T-helper 9 cell (primary cell): ENCODE measurements around the gene RAB44.
"Not testable (repeated sequence)": the region's sequence is repeated elsewhere in the genome, so short reads cannot be mapped to it uniquely, and the experiment has no call there.

Source experiments
- DNase-seq: peaks from one replicate; pipeline ENCODE4 v3.0.0-alpha.2; 2020

Gene RAB44

DNA sequence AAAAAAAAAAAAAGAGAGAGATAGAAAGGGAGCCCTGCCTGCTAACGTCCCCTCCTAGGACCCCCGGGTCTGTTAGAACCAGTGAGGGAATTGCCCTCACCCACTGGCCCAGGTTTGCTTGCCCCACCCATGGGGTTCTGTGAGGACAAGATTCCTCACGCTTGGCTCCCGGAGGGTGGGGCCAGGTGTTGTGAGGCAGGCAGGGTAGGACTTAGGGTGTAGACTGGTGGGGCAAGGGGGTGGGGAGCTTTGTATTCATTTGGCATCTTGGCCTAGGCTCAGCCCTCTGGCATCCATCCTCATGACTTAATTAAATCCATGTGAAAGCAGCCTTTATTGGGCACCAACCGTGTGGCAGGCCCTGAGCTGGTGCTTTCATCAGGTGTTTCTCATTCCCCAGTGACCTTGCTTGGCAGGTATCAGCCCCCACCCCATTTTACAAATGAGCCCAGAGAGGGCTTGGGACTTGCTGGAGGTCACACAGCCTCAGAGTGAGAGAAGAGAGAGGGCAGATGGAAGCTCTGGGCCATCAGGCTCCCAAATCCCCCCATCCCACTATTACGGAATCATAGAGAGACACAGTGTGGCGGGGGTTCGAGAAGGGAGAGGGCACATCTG lies 19.0 kb downstream of the RAB44 start:
- DNase-seq = no peak

DNA sequence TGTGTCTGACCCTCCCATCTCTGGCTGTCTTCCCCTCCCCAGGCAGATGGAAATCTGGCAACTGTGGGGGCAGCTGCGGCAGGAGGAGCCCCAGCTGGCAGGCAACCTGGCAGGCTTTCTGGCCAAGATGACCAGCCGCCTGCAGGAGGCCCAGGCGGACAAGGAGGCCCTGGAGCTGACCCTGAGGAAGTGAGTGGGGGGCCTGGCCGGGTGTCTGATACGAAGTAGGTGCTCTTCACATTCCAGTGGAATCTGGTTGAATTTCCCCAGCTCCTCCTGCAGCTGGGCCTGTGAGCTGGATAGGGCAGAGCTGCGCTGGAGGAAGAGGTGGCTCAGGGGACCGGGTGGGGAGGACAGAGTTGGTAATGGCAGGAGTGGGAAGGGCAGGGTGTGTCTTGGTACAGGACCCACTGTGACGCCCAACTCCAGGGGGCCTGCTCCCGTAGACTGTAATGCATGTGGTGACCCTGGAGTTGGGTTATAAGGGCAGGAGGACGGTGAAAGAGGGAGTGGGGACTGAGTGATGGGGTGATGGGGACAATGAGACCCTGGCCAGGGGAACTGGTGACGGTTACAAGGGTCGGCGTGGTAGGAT lies 19.7 kb downstream of the RAB44 start:
- DNase-seq = no peak

DNA sequence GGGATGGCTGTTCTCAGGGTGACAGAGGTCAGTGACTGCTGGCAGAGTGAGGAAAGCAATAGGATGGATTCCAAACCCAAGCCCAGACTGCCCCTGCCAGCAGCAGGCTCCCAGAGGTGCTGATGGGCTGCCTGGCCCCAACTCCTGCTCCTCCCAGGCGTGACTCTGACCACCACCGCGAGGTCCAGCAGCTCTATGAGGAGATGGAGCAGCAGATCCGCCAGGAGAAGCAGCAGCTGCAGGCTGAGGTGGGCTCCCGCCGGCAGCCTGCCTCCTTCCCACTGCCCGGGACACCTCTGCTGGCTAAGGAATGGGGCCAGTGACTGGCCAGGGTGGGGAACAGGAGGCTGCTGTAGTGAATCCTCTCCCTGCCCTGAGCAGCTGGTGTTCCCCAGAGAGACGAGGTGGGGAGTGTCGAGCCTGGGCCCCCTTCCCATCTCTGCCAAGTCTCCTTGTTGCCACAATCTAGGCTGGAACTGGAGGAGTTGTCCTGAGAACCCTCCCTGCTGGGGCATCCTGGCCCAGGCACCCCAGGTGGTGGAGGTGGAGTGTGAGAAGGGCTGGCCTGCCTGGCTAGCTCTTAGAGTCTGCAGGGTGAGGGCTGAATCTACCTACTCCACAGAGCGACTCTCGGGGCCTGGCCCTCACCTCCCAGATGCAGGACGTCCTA lies 20.4 kb downstream of the RAB44 start:
- DNase-seq = no peak

DNA sequence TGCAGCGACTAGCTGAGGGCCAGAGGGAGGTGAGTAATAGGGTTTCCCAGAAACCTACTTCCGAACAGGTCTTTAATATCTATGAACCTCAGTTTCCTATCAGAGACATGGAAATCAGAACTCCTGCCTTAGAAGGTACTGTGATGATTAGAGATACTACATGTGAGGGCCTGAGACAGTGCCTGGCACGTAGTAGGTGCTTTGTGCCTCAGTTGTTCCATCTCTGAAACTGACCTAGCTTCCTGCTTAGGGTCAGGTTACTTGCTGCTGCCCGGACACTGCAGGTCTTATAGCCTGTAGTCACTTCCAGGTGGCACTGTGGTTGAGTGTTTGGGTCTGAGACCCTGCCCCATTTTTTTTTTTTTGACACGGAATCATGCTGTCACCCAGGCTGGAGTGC lies 20.9 kb downstream of the RAB44 start:
- no peak for DNase-seq

DNA sequence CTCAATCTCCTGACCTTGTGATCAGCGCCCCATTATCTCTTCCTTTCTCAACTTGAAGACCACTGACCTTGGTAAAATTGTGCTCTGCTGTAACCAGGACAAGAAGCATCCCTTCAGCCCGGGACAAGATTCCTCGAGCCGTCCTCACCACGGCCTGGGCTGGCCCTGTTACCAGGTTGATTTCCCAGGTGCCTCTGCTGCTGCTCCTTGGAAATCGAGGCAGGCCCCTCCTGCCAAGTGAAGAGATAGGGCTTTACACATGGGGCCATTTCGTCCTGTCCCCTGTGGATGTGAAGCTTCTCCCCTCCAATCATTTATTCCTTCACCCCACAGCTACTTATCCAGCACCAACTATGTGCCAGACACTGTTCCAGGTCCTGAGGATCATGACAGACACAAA lies 21.5 kb downstream of the RAB44 start:
- DNase-seq = no peak

DNA sequence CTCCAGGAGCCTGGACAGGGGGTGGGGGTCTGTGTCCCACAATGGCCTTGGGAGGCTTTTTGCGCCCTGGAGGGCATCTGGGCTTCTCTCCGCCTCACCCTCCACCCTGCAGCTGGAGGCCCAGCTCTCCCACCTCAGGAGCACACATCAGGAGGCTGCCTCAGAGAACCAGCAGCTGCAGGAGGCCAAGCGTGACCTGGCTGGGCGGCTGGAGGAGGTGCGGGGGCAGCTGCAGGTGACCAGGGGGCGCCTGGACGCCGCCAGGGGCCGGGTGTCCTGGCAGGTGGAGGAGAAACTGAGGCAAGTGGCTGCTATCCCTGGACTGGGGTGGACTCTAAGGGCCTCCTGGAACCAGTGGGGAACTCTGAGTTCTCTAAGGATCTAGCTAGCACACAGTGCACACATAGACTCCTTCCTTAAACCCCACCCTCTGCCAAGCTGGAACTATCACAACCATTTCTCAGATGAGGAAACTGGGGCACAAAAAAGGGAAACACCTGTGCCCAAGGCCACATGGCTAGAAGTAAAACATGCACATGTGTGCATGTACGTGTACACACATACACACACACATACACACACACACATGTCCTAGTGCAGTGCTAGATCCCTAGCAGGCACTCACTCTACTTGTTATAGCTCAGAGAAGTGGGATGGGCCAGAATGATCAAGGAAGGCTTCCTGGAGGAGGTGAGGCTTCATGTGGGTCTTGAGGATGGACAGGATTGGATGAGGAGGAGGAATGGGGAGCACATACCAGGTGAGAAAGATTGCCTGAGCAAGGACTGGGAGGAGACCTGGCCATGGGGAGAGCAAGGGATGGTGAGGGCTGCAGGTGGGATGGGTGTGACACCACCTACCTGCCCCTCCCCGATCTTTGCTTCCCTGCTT lies 22.9 kb downstream of the RAB44 start:
- DNase-seq = no peak

DNA sequence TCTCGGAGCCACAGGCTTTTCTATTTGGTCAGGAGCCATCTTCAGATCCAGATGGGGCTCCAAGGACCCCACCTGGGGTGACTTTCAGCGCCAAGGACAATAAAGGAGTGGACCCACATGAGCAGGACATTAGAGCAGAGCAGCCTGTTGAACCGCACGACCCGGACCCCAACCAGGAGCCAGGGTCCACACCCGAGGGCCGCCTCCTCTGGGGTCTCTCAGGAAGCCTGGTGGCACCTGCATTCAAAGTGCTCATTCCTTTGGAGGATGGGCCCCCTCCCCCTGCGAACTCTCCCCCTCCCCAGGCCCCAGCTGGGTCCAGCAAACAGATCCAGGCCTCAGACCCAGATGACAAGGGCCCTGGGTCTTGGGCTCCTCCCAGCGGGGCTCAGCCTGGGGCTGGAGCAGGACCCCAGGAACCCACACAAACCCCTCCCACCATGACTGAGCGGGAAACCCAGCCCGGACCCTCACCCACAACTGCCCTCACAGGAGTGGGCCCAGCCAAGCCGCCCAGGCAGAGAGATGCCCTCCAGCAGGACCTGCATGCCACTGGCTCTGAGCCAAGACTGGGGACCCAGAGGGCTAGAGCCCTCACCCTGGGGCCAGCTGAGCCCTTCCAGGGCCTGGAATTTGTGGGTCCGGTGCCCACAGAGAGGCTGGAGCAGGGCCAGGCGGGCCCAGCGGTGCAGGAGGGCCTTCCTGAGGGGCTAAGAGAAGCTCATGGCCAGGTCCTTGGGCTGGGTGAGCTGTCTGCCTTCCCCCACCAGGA lies 23.9 kb downstream of the RAB44 start:
- no peak for DNase-seq

DNA sequence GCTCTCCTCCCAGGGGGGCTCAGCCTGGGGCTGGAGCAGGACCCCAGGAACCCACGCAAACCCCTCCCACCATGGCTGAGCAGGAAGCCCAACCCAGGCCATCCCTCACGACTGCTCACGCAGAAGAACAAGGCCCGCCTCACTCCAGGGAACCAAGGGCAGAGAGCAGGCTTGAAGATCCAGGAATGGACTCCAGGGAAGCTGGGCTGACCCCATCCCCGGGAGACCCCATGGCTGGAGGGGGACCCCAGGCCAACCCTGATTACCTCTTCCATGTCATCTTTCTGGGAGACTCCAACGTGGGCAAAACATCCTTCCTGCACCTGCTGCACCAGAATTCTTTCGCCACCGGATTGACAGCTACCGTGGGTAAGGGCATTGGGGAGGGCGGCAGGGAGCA lies 24.7 kb downstream of the RAB44 start:
- no peak for DNase-seq

DNA sequence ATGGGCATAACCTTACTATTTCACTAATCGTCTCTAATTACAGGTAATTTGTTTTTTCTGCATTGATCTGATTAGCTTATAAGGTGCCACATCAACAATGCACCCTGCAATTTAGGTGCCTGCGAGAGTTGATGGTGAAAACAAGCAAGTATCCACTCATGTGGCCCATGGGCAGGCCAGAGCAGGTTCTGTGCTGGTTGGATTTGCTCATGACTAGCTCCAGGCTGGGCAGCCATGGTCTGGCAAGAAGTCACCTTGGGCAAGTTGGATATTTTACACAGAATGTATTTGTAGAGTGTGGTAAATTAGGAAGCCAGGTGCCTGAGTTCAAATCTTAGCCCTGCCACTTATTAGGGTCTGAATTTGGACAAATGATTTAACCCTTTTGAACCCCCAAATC lies 25.3 kb downstream of the RAB44 start:
- no peak for DNase-seq

DNA sequence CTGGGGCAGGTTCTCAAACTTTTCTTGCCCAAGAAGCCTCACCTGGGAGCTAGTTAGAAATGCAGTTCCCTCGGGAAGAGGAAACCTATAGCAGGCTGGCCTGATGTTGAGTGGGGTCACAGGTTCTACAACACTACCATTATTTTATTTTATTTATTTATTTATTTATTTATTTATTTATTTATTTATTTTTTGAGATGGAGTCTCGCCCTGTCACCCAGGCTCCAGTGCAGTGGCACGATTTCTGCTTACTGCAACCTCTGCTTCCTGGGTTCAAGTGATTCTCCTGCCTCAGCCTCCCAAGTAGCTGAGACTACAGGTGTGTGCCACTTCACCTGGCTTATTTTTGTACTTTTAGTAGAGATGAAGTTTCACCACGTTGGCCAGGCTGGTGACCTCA lies 26.4 kb downstream of the RAB44 start:
- not testable (repeated sequence) for DNase-seq

DNA sequence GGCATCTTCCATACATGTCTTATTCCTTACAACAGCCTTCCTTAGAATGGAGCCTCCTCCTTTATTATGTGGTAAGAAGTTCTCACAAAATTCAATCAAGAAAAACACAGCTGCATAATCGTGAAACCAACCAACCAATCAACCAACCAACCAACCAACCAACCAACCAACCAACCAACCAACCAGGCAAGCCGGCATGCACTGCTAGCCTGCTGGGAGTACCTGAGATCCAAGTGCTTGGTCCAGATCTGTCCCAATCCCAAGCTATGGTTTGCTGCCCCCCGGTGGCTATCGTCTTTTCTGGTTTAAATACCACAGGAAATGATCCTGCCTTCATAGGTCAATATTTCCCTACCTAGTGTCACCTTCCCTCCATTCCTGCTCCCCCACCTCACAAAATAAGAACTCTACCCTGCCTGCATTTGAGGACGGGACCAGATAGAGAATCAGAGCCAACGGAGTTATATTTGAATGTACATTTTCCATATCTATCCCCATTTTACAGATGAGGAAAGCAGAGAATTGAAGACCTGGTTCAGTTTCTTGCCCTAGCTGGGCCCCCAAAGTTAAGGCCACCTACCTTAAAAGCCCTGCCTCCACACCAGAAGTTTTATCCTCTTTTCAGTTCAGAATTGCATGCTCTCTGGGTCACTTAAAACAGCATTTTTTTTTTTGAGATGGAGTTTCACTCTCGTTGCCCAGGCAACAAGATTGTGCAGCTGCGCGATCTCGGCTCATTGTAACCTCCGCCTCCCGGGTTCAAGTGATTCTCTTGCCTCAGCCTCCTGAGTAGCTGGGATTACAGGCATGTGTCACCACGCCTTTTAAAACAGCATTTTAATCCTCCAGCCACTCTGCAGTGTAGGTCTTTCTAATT lies 27.1 kb downstream of the RAB44 start:
- peak; percentile 31 for DNase-seq

DNA sequence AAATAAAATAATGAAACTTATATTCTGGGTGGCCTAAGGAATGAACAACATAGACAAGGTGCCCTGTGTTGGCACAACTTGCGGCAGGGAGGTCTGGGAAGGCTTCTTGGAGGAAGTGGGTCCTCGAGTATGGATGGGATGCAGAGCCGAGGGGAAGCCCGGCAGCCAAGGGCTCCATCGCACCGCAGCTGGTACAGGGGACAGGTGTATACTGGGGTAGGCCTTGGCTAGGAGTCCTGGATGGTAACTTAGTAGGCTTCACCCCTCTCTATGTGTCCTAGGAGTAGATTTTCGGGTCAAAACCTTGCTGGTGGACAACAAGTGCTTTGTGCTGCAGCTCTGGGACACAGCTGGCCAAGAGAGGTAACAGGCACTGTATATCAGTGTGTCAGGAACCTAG lies 28.0 kb downstream of the RAB44 start:
- no peak for DNase-seq

DNA sequence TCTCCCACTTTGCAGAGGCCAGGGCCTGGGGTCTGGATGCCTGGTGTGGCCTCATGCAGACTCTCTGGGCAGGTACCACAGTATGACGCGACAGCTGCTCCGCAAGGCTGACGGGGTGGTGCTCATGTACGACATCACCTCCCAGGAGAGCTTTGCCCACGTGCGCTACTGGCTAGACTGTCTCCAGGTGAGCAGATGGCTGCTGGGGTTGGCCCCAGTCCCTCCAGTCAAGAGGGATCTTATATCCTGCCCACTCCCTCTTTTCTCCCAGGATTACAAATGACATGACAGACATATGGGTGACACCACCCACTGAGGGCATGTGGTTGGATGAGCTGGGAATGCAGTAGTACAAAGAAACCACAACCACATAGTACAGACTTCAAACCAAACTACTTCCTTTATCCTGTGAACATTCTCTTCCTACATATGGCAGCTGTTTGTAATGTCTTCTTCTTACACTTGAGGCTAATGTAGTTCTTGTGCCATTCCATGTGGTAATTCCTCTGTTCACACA lies 29.9 kb downstream of the RAB44 start:
- no peak for DNase-seq

DNA sequence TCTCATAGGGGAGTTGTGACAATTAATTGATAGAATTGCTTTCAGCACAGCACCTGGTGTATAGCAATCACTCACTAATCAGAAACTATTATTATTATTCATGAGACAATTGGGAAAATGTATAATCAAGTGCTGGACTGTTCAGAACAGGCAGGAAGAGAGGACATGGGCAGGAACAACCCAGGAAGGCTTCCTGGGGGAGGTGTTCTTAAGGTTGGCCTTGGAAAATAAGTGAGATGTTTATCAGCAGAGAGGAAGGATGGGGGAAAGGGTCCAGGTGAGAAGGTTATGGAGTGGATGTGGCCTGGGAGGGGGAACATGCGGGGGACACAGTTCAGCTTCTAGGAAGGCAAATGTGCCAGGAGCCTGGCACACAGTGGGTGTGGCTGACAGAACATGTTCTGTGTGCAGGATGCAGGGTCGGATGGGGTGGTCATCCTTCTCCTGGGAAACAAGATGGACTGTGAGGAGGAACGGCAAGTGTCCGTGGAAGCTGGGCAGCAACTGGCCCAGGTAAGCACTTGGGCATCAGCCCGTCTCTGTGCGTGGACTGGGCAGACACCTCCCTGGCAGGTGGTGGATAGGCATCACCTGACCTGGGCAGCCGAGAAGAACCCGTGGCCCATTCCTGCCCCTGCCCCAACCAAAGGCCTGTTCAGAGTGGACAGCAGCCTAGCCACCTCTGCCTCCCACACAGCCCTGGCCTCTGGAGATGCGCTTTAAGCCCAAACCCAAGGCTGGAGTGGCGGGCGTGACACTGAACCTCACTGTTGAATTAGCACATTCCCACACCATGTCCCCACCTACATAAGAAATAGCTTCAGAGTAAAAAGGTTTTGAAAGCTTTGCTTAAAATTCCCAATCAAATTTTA lies 30.9 kb downstream of the RAB44 start:
- DNase-seq = no peak

DNA sequence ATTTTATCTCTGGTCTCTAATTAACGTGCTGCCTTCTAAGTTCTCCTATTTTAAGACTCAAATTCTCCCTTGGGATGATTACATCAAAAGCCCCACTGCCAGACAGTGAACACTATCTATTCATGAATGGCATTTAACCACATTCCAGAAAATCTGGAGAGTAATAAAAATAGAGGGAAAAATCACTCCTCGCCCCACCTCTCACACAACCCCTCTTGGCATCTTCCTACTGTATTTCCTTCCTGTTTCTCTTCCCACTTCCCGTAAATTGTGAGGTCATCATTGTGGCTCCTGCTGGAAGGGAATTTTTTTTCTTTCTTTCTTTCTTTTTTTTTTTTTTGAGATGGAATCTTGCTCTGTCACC lies 31.5 kb downstream of the RAB44 start:
- no peak for DNase-seq

DNA sequence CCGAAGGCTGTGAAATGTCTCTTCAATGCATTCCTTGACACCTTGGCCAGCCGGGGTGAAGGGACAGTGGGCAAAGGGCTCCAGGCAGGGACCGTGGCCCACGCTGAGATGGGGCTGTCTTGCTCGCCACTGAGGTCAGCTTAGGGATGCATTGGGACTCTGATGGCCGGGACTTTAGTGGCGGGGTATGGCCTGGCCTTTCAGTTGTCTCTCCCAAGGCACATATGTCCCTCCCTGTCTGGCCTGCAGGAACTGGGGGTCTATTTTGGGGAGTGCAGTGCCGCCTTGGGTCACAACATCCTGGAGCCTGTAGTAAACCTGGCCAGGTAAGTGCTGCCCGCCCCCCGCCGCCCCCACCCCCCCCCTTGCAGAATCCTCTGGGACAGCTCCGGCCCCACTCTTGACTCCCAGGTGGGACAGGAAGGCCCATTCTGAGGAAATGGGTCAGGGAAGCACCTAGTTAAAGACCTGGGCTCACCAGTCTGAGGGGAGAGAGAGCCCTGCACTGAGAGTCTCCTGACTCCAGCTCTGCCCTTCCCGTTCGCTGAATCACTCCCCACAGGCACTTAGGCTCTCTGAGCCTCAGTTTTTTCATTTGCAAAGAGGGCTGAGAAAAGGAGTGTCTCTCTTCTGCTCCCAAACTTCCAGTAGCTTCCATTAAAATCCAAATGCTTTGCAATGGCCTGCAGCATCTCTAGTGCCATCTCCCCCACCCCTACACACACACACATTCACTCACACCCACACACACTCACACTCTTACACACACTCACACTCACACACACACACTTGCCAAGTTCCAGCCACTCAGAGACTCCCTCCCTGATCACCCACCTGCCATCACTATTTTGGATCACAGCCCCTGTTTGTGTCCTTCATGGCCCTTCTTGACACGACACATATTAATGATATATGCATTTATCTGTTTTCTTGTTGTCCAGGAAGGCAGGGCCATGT lies 33.1 kb downstream of the RAB44 start:
- no peak for DNase-seq

DNA sequence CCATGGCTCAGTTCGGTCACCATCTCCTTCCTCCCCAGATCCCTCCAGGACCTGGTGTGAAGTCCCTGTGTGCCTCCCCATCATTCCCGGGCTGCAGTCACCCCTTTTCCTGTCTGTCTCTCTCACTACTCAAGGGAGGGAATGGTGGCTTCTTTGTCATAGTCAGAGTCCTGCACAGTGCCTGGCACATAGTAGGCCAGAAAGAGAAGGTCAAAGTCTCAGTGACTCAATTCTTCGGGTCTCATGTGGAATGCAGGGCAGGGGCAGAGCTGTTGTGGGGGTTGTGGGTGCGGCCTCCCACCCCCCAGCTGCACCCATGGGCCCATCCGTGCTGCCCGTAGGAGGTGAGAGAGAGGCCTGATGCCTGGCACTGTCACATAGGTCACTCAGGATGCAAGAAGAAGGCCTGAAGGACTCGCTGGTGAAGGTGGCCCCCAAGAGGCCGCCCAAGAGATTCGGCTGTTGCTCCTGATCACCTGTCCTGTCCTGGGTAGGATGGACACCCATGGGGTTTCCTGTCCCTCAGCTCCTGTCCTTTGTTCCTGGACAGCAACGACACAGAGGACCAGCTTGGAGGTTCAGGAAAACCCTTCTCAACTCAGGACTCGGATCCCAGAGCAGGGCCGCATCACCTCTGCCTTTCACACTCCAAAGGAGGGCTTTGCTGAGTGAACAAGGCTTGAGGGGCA lies 34.1 kb downstream of the RAB44 start:
- DNase-seq = no peak

DNA sequence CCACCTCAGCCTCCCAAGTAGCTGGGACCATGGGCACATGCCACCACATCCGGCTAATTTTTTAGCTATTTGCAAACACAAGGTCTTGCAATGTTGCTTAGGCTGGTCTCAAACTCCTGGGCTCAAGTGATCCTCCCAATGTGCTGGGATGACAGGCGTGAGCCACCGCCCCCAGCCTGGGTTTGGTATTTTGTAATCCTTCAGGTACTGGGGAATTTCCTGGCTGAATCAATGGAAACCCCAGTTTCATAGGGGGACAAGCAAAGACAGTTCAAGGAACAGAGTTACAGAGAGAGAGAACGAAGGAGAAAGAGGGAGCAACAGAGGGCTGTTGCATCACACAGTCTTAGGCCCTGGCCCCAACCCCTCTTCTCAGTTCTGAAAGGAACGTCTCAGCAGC lies 35.7 kb downstream of the RAB44 start:
- DNase-seq = no peak
